ENCODE data around the gene CXCL3. TPM values are rescaled to one million over a fixed set of nuclear protein-coding genes. Genes with fewer than 3 reads are reported as not detected.

Gene CXCL3
- total and polyA plus RNA-seq, 2 donors, result 3.2 to 3.3 TPM

GRCh38 chr4:74057588-74057987, 19.1 kb upstream of the CXCL3 start:
- no peak for DNase-seq (ENCODE audit: low read depth in 6 of 9, low spot score in 9 of 9)
- no peak overlapping the region for H3K4me3 ChIP-seq (ENCODE audit: low read length in 2 of 2)
- WGBS, result 8% methylated on average over 1 of the region's 1 CpG
- H3K36me3 ChIP-seq (ENCODE audit: control insufficient read depth in 2 of 2, insufficient read depth in 2 of 2, low read length in 1 of 2), result no peaks in the 10 kb centered on the region
- no peak overlapping the region for H3K27ac ChIP-seq (ENCODE audit: low read depth in 1 of 2, low read length in 1 of 2)
- no peaks in the 10 kb centered on the region for H3K27me3 ChIP-seq (ENCODE audit: control insufficient read depth in 2 of 2, insufficient read depth in 1 of 2, low read length in 1 of 2)
- no peaks in the 10 kb centered on the region for H3K9me3 ChIP-seq (ENCODE audit: control insufficient read depth in 2 of 2, insufficient read depth in 1 of 2, low read length in 1 of 2)
- peaks cover 14% of the 10 kb centered on the region in 2 donors for H3K4me1 ChIP-seq (ENCODE audit: control insufficient read depth in 2 of 2, insufficient read depth in 2 of 2, low read length in 2 of 2)

GRCh38 chr4:74056858-74057562, 18.5 kb upstream of the CXCL3 start:
- Histone ChIP-seq H3K36me3 (ENCODE audit: control insufficient read depth in 2 of 2, insufficient read depth in 2 of 2, low read length in 1 of 2) (no peaks in the 10 kb centered on the region), H3K9me3 (ENCODE audit: control insufficient read depth in 2 of 2, insufficient read depth in 1 of 2, low read length in 1 of 2) (no peaks in the 10 kb centered on the region), H3K27ac (ENCODE audit: low read depth in 1 of 2, low read length in 1 of 2) (no peak overlapping the region), H3K4me1 (ENCODE audit: control insufficient read depth in 2 of 2, insufficient read depth in 2 of 2, low read length in 2 of 2) (peaks cover 14% of the 10 kb centered on the region in 2 donors), H3K27me3 (ENCODE audit: control insufficient read depth in 2 of 2, insufficient read depth in 1 of 2, low read length in 1 of 2) (no peaks in the 10 kb centered on the region), H3K4me3 (ENCODE audit: low read length in 2 of 2) (no peak overlapping the region)
- 58% methylated on average over 4 of the region's 4 CpGs for WGBS
- DNase-seq (ENCODE audit: low read depth in 6 of 9, low spot score in 9 of 9), result no peak

GRCh38 chr4:74056114-74056857, 17.8 kb upstream of the CXCL3 start:
- Histone ChIP-seq H3K4me3 (ENCODE audit: low read length in 2 of 2) (no peak overlapping the region), H3K36me3 (ENCODE audit: control insufficient read depth in 2 of 2, insufficient read depth in 2 of 2, low read length in 1 of 2) (no peaks in the 10 kb centered on the region), H3K4me1 (ENCODE audit: control insufficient read depth in 2 of 2, insufficient read depth in 2 of 2, low read length in 2 of 2) (peaks cover 14% of the 10 kb centered on the region in 2 donors), H3K27ac (ENCODE audit: low read depth in 1 of 2, low read length in 1 of 2) (no peak overlapping the region), H3K27me3 (ENCODE audit: control insufficient read depth in 2 of 2, insufficient read depth in 1 of 2, low read length in 1 of 2) (no peaks in the 10 kb centered on the region), H3K9me3 (ENCODE audit: control insufficient read depth in 2 of 2, insufficient read depth in 1 of 2, low read length in 1 of 2) (no peaks in the 10 kb centered on the region)
- WGBS, result 45% methylated on average over 1 of the region's 1 CpG
- peak in 1 of 9 donors; percentile 47 for DNase-seq (ENCODE audit: low read depth in 6 of 9, low spot score in 9 of 9)

GRCh38 chr4:74055498-74055897, 17.0 kb upstream of the CXCL3 start:
- Histone ChIP-seq H3K36me3 (ENCODE audit: control insufficient read depth in 2 of 2, insufficient read depth in 2 of 2, low read length in 1 of 2) (no peaks in the 10 kb centered on the region), H3K9me3 (ENCODE audit: control insufficient read depth in 2 of 2, insufficient read depth in 1 of 2, low read length in 1 of 2) (no peaks in the 10 kb centered on the region), H3K27me3 (ENCODE audit: control insufficient read depth in 2 of 2, insufficient read depth in 1 of 2, low read length in 1 of 2) (no peaks in the 10 kb centered on the region), H3K4me3 (ENCODE audit: low read length in 2 of 2) (no peak overlapping the region), H3K27ac (ENCODE audit: low read depth in 1 of 2, low read length in 1 of 2) (peak overlapping the region in 1 of 2 donors; percentile 95), H3K4me1 (ENCODE audit: control insufficient read depth in 2 of 2, insufficient read depth in 2 of 2, low read length in 2 of 2) (peaks cover 14% of the 10 kb centered on the region in 2 donors)
- no peak for DNase-seq (ENCODE audit: low read depth in 6 of 9, low spot score in 9 of 9)
- WGBS, result 98% methylated on average over 3 of the region's 3 CpGs

- WGBS, result 10% methylated on average over 2 of the region's 2 CpGs
- no peak for DNase-seq (ENCODE audit: low read depth in 6 of 9, low spot score in 9 of 9)
- Histone ChIP-seq H3K27ac (ENCODE audit: low read depth in 1 of 2, low read length in 1 of 2) (peak overlapping the region; percentile 19 to 95), H3K36me3 (ENCODE audit: control insufficient read depth in 2 of 2, insufficient read depth in 2 of 2, low read length in 1 of 2) (no peaks in the 10 kb centered on the region), H3K9me3 (ENCODE audit: control insufficient read depth in 2 of 2, insufficient read depth in 1 of 2, low read length in 1 of 2) (no peaks in the 10 kb centered on the region), H3K27me3 (ENCODE audit: control insufficient read depth in 2 of 2, insufficient read depth in 1 of 2, low read length in 1 of 2) (no peaks in the 10 kb centered on the region), H3K4me3 (ENCODE audit: low read length in 2 of 2) (no peak overlapping the region), H3K4me1 (ENCODE audit: control insufficient read depth in 2 of 2, insufficient read depth in 2 of 2, low read length in 2 of 2) (peaks cover 14% of the 10 kb centered on the region in 2 donors)
Observed at GRCh38 chr4:74055096-74055495, 16.6 kb upstream of the CXCL3 start.

- Histone ChIP-seq H3K27ac (ENCODE audit: low read depth in 1 of 2, low read length in 1 of 2) (peak overlapping the region; percentile 62 to 95), H3K4me1 (ENCODE audit: control insufficient read depth in 2 of 2, insufficient read depth in 2 of 2, low read length in 2 of 2) (peaks cover 14% of the 10 kb centered on the region in 2 donors), H3K36me3 (ENCODE audit: control insufficient read depth in 2 of 2, insufficient read depth in 2 of 2, low read length in 1 of 2) (no peaks in the 10 kb centered on the region), H3K27me3 (ENCODE audit: control insufficient read depth in 2 of 2, insufficient read depth in 1 of 2, low read length in 1 of 2) (no peaks in the 10 kb centered on the region), H3K9me3 (ENCODE audit: control insufficient read depth in 2 of 2, insufficient read depth in 1 of 2, low read length in 1 of 2) (no peaks in the 10 kb centered on the region), H3K4me3 (ENCODE audit: low read length in 2 of 2) (no peak overlapping the region)
- 4% methylated on average over 1 of the region's 1 CpG for WGBS
- DNase-seq (ENCODE audit: low read depth in 6 of 9, low spot score in 9 of 9), result peak; percentile 61 to 93 (median 83)
Observed at GRCh38 chr4:74054483-74055047, 16.1 kb upstream of the CXCL3 start.

GRCh38 chr4:74047152-74047551, 8.7 kb upstream of the CXCL3 start:
- Histone ChIP-seq H3K27me3 (ENCODE audit: control insufficient read depth in 2 of 2, insufficient read depth in 1 of 2, low read length in 1 of 2) (no peaks in the 10 kb centered on the region), H3K36me3 (ENCODE audit: control insufficient read depth in 2 of 2, insufficient read depth in 2 of 2, low read length in 1 of 2) (no peaks in the 10 kb centered on the region), H3K9me3 (ENCODE audit: control insufficient read depth in 2 of 2, insufficient read depth in 1 of 2, low read length in 1 of 2) (no peaks in the 10 kb centered on the region), H3K4me3 (ENCODE audit: low read length in 2 of 2) (no peak overlapping the region), H3K27ac (ENCODE audit: low read depth in 1 of 2, low read length in 1 of 2) (no peak overlapping the region), H3K4me1 (ENCODE audit: control insufficient read depth in 2 of 2, insufficient read depth in 2 of 2, low read length in 2 of 2) (no peaks in the 10 kb centered on the region)
- no peak for DNase-seq (ENCODE audit: low read depth in 6 of 9, low spot score in 9 of 9)
- WGBS, result 95% methylated on average over 1 of the region's 1 CpG

GRCh38 chr4:74045772-74046171, 7.3 kb upstream of the CXCL3 start:
- Histone ChIP-seq H3K27me3 (ENCODE audit: control insufficient read depth in 2 of 2, insufficient read depth in 1 of 2, low read length in 1 of 2) (no peaks in the 10 kb centered on the region), H3K4me1 (ENCODE audit: control insufficient read depth in 2 of 2, insufficient read depth in 2 of 2, low read length in 2 of 2) (no peaks in the 10 kb centered on the region), H3K27ac (ENCODE audit: low read depth in 1 of 2, low read length in 1 of 2) (no peak overlapping the region), H3K4me3 (ENCODE audit: low read length in 2 of 2) (no peak overlapping the region), H3K36me3 (ENCODE audit: control insufficient read depth in 2 of 2, insufficient read depth in 2 of 2, low read length in 1 of 2) (no peaks in the 10 kb centered on the region), H3K9me3 (ENCODE audit: control insufficient read depth in 2 of 2, insufficient read depth in 1 of 2, low read length in 1 of 2) (no peaks in the 10 kb centered on the region)
- WGBS, result 98% methylated on average over 2 of the region's 2 CpGs
- no peak for DNase-seq (ENCODE audit: low read depth in 6 of 9, low spot score in 9 of 9)

GRCh38 chr4:74045247-74045646, 6.8 kb upstream of the CXCL3 start:
- 98% methylated on average over 3 of the region's 3 CpGs for WGBS
- no peaks in the 10 kb centered on the region for H3K36me3 ChIP-seq (ENCODE audit: control insufficient read depth in 2 of 2, insufficient read depth in 2 of 2, low read length in 1 of 2)
- DNase-seq (ENCODE audit: low read depth in 6 of 9, low spot score in 9 of 9), result no peak

More at GRCh38 chr4:74045247-74045646, 6.8 kb upstream of the CXCL3 start:
- H3K4me3 ChIP-seq (ENCODE audit: low read length in 2 of 2), result no peak overlapping the region
- H3K27me3 ChIP-seq (ENCODE audit: control insufficient read depth in 2 of 2, insufficient read depth in 1 of 2, low read length in 1 of 2), result no peaks in the 10 kb centered on the region
- H3K9me3 ChIP-seq (ENCODE audit: control insufficient read depth in 2 of 2, insufficient read depth in 1 of 2, low read length in 1 of 2), result no peaks in the 10 kb centered on the region
- H3K27ac ChIP-seq (ENCODE audit: low read depth in 1 of 2, low read length in 1 of 2), result no peak overlapping the region
- H3K4me1 ChIP-seq (ENCODE audit: control insufficient read depth in 2 of 2, insufficient read depth in 2 of 2, low read length in 2 of 2), result no peaks in the 10 kb centered on the region
